ENCODE results near the gene ENTHD1. TPM values are rescaled to one million over a fixed set of nuclear protein-coding genes. Genes with fewer than 3 reads are reported as not detected.

Gene ENTHD1
- total and polyA plus RNA-seq, 2 of the 4 experiments (the other 2 are of a cell fraction): not detected

DNA sequence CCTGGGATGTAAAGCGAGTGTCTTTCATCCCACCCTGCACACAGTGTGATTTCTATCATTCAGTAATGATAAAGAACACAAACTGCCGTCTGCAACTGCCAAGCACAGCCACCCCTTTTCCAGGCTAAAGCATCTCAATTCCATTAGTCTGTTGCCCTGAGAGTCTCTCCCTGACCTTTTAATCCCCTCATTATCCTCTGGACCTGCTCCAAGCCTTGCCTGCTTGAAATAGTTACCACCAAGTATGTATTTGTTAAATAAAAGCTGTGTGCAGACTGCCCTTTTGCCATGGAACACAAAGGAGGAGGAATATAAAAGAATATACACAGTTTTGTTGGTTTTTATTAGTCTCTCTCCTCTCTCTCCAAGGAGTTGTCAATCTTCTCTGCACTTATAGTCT is 20.3 kb upstream of the ENTHD1 start:
- Histone ChIP-seq H3K36me3 (ENCODE audit: control insufficient read depth, insufficient read depth, low read length) (no peaks in the 10 kb centered on the region), H3K23ac (ENCODE audit: low read depth, low read length) (no peak overlapping the region), H3K4me1 (ENCODE audit: control insufficient read depth, insufficient read depth, low read length) (no peaks in the 10 kb centered on the region), H4K5ac (ENCODE audit: low read depth, low read length) (no peak overlapping the region), H2AK9ac (replicated peaks; ENCODE audit: low read depth, low read length, poor library complexity) (no peak overlapping the region), H3K27ac (ENCODE audit: insufficient read depth, low read length) (no peak overlapping the region), H3K4me2 (ENCODE audit: low read depth, low read length) (no peak overlapping the region), H4K91ac (ENCODE audit: insufficient read depth, low read depth, low read length) (no peak overlapping the region), H3K56ac (ENCODE audit: extremely low read depth, insufficient read depth, low read length) (no peak overlapping the region), H2BK15ac (ENCODE audit: low read depth, low read length) (no peak overlapping the region), H3K9me1 (ENCODE audit: insufficient read depth, low read length) (no peaks in the 10 kb centered on the region), H3K79me1 (ENCODE audit: low read depth in 1 of 2, low read length in 2 of 2) (no peaks in the 10 kb centered on the region), H3K9ac (ENCODE audit: low read depth, low read length) (no peak overlapping the region), H3K27me3 (ENCODE audit: control insufficient read depth, insufficient read depth, low read length) (peaks cover 45% of the 10 kb centered on the region), H2BK120ac (ENCODE audit: low read depth, low read length) (no peak overlapping the region), H4K20me1 (ENCODE audit: insufficient read depth, low read length) (no peaks in the 10 kb centered on the region), H2AFZ (replicated peaks; ENCODE audit: low read length, poor library complexity) (no peak overlapping the region), H4K8ac (ENCODE audit: low read depth in 2 of 2, low read length in 2 of 2) (no peak overlapping the region), H3K4me3 (ENCODE audit: insufficient read depth, low read depth, low read length) (no peak overlapping the region), H3K9me3 (ENCODE audit: control insufficient read depth, insufficient read depth, low read length) (no peaks in the 10 kb centered on the region), H2BK5ac (ENCODE audit: low read depth, low read length, poor library complexity, severe bottlenecking) (no peak overlapping the region), H2BK20ac (ENCODE audit: low read depth, low read length) (no peak overlapping the region), H3K4ac (ENCODE audit: low read depth, low read length) (no peak overlapping the region), H3K14ac (replicated peaks; ENCODE audit: low read depth, low read length) (no peak overlapping the region), H2AK5ac (ENCODE audit: low read depth, low read length) (no peak overlapping the region), H3K18ac (ENCODE audit: low read depth, low read length) (no peak overlapping the region)
- BruUV-seq (replicated peaks): no TSS peak
- DNase-seq (no peak), ATAC-seq (ENCODE audit: low read depth) (no peak)
- POLR2A ChIA-PET (ENCODE audit: unreplicated experiment): no interaction called here
- CTCF ChIA-PET: no interaction called here
- intact Hi-C loops (cut with micrococcal nuclease): no loop called here
- in situ Hi-C loops (cut with MboI; ENCODE audit: low sequenced_read_pairs): no loop called here
- dilution Hi-C loops (cut with HindIII; ENCODE audit: low sequenced_read_pairs, unreplicated experiment): no loop called here
- TF ChIP-seq, protein P1, sequence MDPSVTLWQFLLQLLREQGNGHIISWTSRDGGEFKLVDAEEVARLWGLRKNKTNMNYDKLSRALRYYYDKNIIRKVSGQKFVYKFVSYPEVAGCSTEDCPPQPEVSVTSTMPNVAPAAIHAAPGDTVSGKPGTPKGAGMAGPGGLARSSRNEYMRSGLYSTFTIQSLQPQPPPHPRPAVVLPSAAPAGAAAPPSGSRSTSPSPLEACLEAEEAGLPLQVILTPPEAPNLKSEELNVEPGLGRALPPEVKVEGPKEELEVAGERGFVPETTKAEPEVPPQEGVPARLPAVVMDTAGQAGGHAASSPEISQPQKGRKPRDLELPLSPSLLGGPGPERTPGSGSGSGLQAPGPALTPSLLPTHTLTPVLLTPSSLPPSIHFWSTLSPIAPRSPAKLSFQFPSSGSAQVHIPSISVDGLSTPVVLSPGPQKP (IDR thresholded peaks at IDR 0.05; ENCODE audit: borderline replicate concordance, low read depth, low read length): no peak
- TF ChIP-seq CHD1 (IDR thresholded peaks at IDR 0.05; ENCODE audit: low read depth, low read length): no peak
- no peak for TF ChIP-seq MAFK (IDR thresholded peaks at IDR 0.05; ENCODE audit: low read depth, low read length)
- no peak for TF ChIP-seq BHLHE40 (IDR thresholded peaks at IDR 0.05; ENCODE audit: low read depth, low read length)
- TF ChIP-seq RAD21 (IDR thresholded peaks at IDR 0.05; ENCODE audit: low read length): no peak
- no peak for TF ChIP-seq CTCF (conservative IDR thresholded peaks at IDR 0.05; ENCODE audit: low read depth, low read length)
- no peak for TF ChIP-seq SMC3 (IDR thresholded peaks at IDR 0.05; ENCODE audit: low read depth, low read length)
- no peak for TF ChIP-seq MAZ (IDR thresholded peaks at IDR 0.05; ENCODE audit: borderline replicate concordance, low read depth, low read length)
- no peak for TF ChIP-seq FOS (IDR thresholded peaks at IDR 0.05; ENCODE audit: low read depth, low read length)
- TF ChIP-seq, protein P2, sequence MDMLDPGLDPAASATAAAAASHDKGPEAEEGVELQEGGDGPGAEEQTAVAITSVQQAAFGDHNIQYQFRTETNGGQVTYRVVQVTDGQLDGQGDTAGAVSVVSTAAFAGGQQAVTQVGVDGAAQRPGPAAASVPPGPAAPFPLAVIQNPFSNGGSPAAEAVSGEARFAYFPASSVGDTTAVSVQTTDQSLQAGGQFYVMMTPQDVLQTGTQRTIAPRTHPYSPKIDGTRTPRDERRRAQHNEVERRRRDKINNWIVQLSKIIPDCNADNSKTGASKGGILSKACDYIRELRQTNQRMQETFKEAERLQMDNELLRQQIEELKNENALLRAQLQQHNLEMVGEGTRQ (IDR thresholded peaks at IDR 0.05; ENCODE audit: low read depth, low read length): no peak
- no peak for TF ChIP-seq NFE2L2 (IDR thresholded peaks at IDR 0.05; ENCODE audit: low read depth, low read length)
- no peak for TF ChIP-seq POLR2A (IDR thresholded peaks at IDR 0.05; ENCODE audit: low read depth, low read length)
- no peak for TF ChIP-seq CEBPB (IDR thresholded peaks at IDR 0.05; ENCODE audit: low read depth, low read length)
- WGBS, 2 experiments (ENCODE audit: extremely low coverage in 2 of 2, insufficient read length in 1 of 2): 39% methylated on average over 2 of the region's 2 CpGs; no CpG with 5 or more reads in 1 of the 2 experiments
